Activated naive CD8-positive, alpha-beta T cell treated with anti-CD3 and anti-CD28 coated beads, Interleukin-2, amount 10 ng/mL, durations not matched to agents 7 days and 5 days (primary cell): ENCODE measurements around the gene PSMG3. TPM values are rescaled to one million over a fixed set of nuclear protein-coding genes. Genes with fewer than 3 reads are reported as not detected.

Experiments used
- ATAC-seq: fragments of 150-1000 bp; cut with Tn5 transposase; one replicate; pipeline ENCODE4 v1.10.0; 2021; ENCODE audit warnings: low read depth, moderate library complexity
- POLR2A ChIA-PET: fragments of 350-600 bp; sonication (Branson Sonifier 250); formaldehyde crosslinking; loops from one replicate; lab custom pipeline; 2021; ENCODE audit warnings: antibody characterized with exemption; lab: Charles Lee
- DNase-seq: peaks from one replicate; pipeline ENCODE4 v3.0.0; 2021
- H3K27ac Mint-ChIP-seq: one replicate; pipeline ENCODE4 v1.8.0; 2022; ENCODE audit warnings: mild to moderate bottlenecking, mixed read lengths
- H3K27me3 Mint-ChIP-seq: one replicate; pipeline ENCODE4 v1.8.0; 2022; ENCODE audit warnings: mild to moderate bottlenecking, moderate library complexity, mixed read lengths
- H3K36me3 Mint-ChIP-seq: one replicate; pipeline ENCODE4 v1.8.0; 2021; ENCODE audit warnings: mild to moderate bottlenecking, mixed read lengths
- H3K4me1 Mint-ChIP-seq: one replicate; pipeline ENCODE4 v1.8.0; 2021; ENCODE audit warnings: mixed read lengths
- H3K4me3 Mint-ChIP-seq: one replicate; pipeline ENCODE4 v1.8.0; 2022; ENCODE audit warnings: mild to moderate bottlenecking, moderate library complexity, mixed read lengths
- H3K9me3 Mint-ChIP-seq: one replicate; pipeline ENCODE4 v1.8.0; 2021; ENCODE audit warnings: mixed read lengths
- total RNA-seq, 2 experiments: library from RNA; stranded (reverse); gene quantifications; one replicate each; pipeline ENCODE4 v1.2.3, GENCODE V29; 2021

The PSMG3 gene
- total RNA-seq, 2 experiments from 2014 or later, result 26.8 to 33.0 TPM

DNA sequence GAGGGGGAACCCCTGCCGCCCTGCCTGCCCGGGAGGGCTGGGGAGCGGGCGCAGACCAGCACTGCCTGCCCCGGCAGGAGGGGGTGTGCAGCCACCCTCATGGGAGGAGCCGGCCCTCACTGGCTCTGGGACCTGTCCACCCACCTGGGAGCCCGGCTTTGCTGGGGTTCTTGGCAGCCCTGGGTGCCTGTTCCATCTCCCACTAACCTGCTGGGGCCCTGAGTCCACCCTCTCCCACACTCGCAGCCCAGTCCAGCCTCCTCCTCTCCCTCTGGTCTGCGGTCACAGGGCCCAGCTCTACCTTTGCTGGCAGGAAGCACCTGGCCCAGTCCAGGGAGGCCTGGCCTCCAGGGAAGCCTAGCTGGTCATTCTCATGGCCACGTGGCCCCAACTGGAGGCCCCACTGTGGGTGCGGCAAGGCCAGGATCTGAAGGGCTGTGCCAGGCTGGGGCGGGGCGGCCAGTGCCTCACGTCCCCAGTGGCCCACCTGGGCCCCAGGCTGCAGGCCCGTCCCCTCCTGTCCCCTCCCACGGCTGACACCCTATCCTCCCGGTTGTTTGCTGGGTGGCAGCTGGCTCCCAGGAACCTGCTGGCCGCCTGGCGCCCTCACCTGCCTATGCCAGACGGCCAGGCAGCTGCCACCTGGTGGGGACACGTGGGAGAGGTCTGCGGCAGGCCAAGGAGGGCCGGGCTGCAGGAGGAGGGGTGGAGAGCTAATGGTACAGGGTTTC, 13.9 kb downstream of the PSMG3 start, which contains the start of gene TMEM184A:
TSS of gene TMEM184A (minus strand) at position 393 of the 731 bp plus-strand sequence. CDS start 721 bp downstream, outside the sequence.
- no peak within 1 kb of the TSS for H3K27ac Mint-ChIP-seq
- H3K9me3 Mint-ChIP-seq, result no peaks in the 10 kb centered on the region
- H3K4me1 Mint-ChIP-seq, result no peaks in the 10 kb centered on the region
- POLR2A ChIA-PET, result interaction anchor here (0.8 kb wide), 1 partner anchor 51 kb away, joined by 3 read pairs; no protein-coding TSS in a partner anchor
- H3K27me3 Mint-ChIP-seq, result no peaks in the 10 kb centered on the region
- no peak within 1 kb of the TSS for H3K4me3 Mint-ChIP-seq
- DNase-seq, result peak; percentile 53
- H3K36me3 Mint-ChIP-seq, result no peaks in the 10 kb centered on the region
- ATAC-seq, result peak; percentile 67

GRCh38 chr7:1555046-1555812, 14.6 kb downstream of the PSMG3 start:
- Mint-ChIP-seq H3K36me3 (no peaks in the 10 kb centered on the region), H3K4me1 (no peaks in the 10 kb centered on the region), H3K4me3 (no peak overlapping the region), H3K27ac (no peak overlapping the region), H3K9me3 (no peaks in the 10 kb centered on the region), H3K27me3 (no peaks in the 10 kb centered on the region)
- DNase-seq (no peak), ATAC-seq (no peak)
- POLR2A ChIA-PET, result no interaction called here

- Mint-ChIP-seq H3K27ac (no peak overlapping the region), H3K4me1 (no peaks in the 10 kb centered on the region), H3K4me3 (no peak overlapping the region), H3K9me3 (no peaks in the 10 kb centered on the region), H3K27me3 (no peaks in the 10 kb centered on the region), H3K36me3 (no peaks in the 10 kb centered on the region)
- ATAC-seq, result no peak
- no peak for DNase-seq
- POLR2A ChIA-PET, result no interaction called here
Observed at GRCh38 chr7:1554333-1555045, 15.3 kb downstream of the PSMG3 start.

DNA sequence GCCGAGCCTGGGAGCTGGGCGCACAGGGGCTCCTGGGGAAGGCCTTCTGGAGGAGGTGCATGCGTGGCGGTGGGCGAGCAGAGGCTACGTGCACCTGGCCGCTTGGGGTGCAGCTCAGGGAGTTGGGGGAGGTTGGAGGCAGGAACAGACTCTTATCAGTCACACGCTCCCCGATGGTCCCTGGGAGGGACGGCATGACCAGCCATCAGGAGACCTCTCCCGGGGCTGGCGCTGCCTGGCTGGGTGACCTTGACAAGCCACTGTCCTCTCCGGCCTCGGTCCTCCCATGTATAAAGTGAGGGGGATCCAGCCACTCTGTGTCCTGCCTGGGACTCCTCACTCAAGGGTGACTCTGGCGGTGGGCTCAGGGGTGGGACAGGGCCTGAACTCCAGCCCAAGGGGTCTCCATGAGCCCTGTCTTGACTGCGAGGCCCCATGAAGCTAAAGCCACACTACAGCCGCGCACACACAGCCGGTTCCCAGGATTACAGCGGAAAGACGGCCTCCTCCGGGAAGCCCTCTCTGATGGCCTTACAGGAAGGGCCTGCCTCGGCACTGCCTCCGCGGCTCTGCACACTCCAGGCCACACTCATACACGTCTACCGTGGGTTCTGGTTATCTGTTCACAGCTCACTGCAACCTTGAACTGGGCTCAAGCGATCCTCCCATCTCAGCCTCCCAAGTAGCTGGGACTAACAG, 16.2 kb downstream of the PSMG3 start:
- POLR2A ChIA-PET, result no interaction called here
- H3K36me3 Mint-ChIP-seq, result no peaks in the 10 kb centered on the region

GRCh38 chr7:1552200-1552599, 17.6 kb downstream of the PSMG3 start:
- Mint-ChIP-seq H3K27me3 (no peaks in the 10 kb centered on the region), H3K27ac (no peak overlapping the region)

More for the DNA sequence above, 16.2 kb downstream of the PSMG3 start:
- Mint-ChIP-seq H3K27ac (no peak overlapping the region), H3K4me1 (no peaks in the 10 kb centered on the region), H3K27me3 (no peaks in the 10 kb centered on the region), H3K4me3 (no peak overlapping the region), H3K9me3 (no peaks in the 10 kb centered on the region)
- no peak for DNase-seq
- ATAC-seq, result no peak

DNA sequence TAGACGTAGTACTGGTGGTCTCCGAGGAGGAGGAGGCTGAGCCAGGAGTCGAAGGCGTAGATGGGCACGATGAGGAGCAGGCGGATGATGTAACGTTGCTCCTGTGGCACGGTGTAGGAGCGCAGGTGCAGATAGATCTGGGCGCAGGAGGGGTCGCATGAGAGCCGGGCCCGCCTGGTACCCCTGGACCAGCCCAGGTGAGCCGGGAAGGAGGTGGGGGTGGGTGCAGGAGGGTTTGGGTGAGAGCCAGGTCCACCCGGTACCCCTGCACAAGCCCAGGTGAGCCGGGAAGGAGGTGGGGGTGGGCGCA, 19.0 kb downstream of the PSMG3 start:
- H3K27me3 Mint-ChIP-seq, result no peaks in the 10 kb centered on the region
- no peak overlapping the region for H3K27ac Mint-ChIP-seq
- DNase-seq (no peak), ATAC-seq (no peak)
- no peak overlapping the region for H3K4me3 Mint-ChIP-seq
- POLR2A ChIA-PET, result no interaction called here
- no peaks in the 10 kb centered on the region for H3K9me3 Mint-ChIP-seq
- peaks cover 3% of the 10 kb centered on the region for H3K4me1 Mint-ChIP-seq
- no peaks in the 10 kb centered on the region for H3K36me3 Mint-ChIP-seq

More at GRCh38 chr7:1552200-1552599, 17.6 kb downstream of the PSMG3 start:
- DNase-seq, result no peak
- no peak overlapping the region for H3K4me3 Mint-ChIP-seq
- ATAC-seq, result no peak
- no peaks in the 10 kb centered on the region for H3K9me3 Mint-ChIP-seq
- peaks cover 3% of the 10 kb centered on the region for H3K4me1 Mint-ChIP-seq
- POLR2A ChIA-PET, result no interaction called here
- no peaks in the 10 kb centered on the region for H3K36me3 Mint-ChIP-seq

- no peak for ATAC-seq
- POLR2A ChIA-PET, result no interaction called here
- Mint-ChIP-seq H3K9me3 (no peaks in the 10 kb centered on the region), H3K27me3 (no peaks in the 10 kb centered on the region), H3K4me1 (peaks cover 3% of the 10 kb centered on the region), H3K36me3 (no peaks in the 10 kb centered on the region), H3K27ac (no peak overlapping the region), H3K4me3 (no peak overlapping the region)
- DNase-seq, result no peak
Observed at GRCh38 chr7:1550005-1550845, 19.6 kb downstream of the PSMG3 start.

DNA sequence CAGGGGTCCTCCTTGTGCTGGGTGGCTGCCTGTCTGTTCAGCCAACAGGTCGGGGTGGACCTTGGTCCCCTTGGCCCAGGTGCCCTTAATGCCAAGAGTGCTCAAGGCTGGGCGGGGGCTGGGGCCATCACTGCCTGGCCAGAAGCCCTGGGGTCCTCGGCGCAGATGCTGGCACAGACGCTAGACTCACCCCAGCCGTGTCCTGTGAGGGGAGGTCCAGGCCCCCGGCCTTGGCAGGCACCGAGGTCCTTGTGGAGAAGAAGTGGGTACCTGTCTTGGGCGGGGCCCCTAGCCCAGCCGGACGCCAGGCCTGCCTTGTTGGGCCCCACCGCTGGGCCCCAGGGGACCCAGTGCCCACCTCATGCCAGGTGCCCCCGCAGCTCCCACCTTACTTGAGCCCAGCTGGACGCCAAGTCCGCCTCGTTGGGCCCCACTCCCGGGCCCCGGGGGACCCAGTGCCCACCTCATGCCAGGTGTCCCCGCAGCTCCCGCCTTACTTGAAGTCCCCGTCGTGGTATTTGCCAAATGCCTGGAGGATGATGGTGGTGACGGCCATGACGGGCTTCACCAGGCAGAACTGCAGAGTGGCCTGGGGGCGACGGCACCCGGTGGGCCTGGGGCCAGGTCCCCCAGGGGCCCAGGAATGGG, 20.4 kb downstream of the PSMG3 start:
- Mint-ChIP-seq H3K4me1 (peaks cover 3% of the 10 kb centered on the region), H3K4me3 (no peak overlapping the region), H3K9me3 (no peaks in the 10 kb centered on the region), H3K27ac (no peak overlapping the region), H3K27me3 (no peaks in the 10 kb centered on the region), H3K36me3 (no peaks in the 10 kb centered on the region)
- ATAC-seq (no peak), DNase-seq (no peak)
- POLR2A ChIA-PET, result no interaction called here

DNA sequence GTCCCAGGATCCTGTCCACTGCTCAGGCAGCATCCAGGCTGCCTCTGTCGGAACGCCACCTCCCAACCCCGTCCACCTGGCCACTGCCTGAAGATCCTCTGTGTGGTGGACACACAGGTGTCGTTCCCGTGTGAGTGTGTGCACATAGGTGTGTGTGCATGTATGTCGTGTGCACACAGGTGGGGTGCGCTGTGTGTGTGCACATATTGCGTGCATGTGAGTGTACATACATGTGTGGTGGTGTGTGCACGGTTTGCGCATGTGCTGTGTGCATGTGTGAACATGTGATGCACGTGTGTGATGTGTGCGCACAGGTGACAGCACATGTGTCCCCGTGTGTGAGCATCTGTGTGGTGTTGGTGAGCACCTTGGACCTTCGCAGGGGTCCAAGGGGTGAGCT, 20.9 kb downstream of the PSMG3 start:
- H3K27ac Mint-ChIP-seq, result no peak overlapping the region
- H3K4me1 Mint-ChIP-seq, result peaks cover 3% of the 10 kb centered on the region
- POLR2A ChIA-PET, result no interaction called here
- ATAC-seq (no peak), DNase-seq (no peak)
- H3K9me3 Mint-ChIP-seq, result no peaks in the 10 kb centered on the region
- no peaks in the 10 kb centered on the region for H3K27me3 Mint-ChIP-seq
- no peaks in the 10 kb centered on the region for H3K36me3 Mint-ChIP-seq
- no peak overlapping the region for H3K4me3 Mint-ChIP-seq

DNA sequence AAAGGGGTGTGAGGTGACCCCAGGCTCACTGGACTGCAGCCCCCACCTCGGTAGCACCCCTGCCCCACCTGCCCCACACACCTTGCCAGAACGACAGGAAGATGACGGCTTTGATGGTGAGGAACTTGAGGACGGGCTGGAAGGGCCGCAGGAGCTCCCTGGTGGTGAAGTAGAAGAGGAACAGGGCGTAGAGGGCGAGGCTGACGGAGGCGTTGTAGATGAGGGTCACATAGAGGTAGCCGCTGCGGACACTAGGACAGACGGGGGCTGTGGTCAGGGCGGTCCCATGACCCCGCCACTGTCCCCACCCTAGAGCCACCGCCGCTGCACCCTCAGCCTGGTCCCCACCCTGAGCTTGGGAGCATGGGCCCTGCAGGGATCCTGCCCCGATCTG, 21.4 kb downstream of the PSMG3 start:
- H3K4me1 Mint-ChIP-seq, result peaks cover 3% of the 10 kb centered on the region
- H3K9me3 Mint-ChIP-seq, result no peaks in the 10 kb centered on the region
- no peaks in the 10 kb centered on the region for H3K36me3 Mint-ChIP-seq
- POLR2A ChIA-PET, result interaction anchor here (1.1 kb wide), 1 partner anchor 14 kb away, joined by 4 read pairs; no protein-coding TSS in a partner anchor
- H3K4me3 Mint-ChIP-seq, result no peak overlapping the region
- ATAC-seq, result no peak
- no peaks in the 10 kb centered on the region for H3K27me3 Mint-ChIP-seq
- no peak overlapping the region for H3K27ac Mint-ChIP-seq
- DNase-seq, result no peak

- Mint-ChIP-seq H3K27me3 (no peaks in the 10 kb centered on the region), H3K9me3 (no peaks in the 10 kb centered on the region), H3K27ac (no peak overlapping the region), H3K4me1 (peaks cover 3% of the 10 kb centered on the region), H3K36me3 (no peaks in the 10 kb centered on the region), H3K4me3 (no peak overlapping the region)
- no peak for ATAC-seq
- POLR2A ChIA-PET, result interaction anchor here (0.6 to 1.1 kb wide), 2 partner anchors 14 to 41 kb away, joined by 3 to 4 read pairs; no protein-coding TSS in a partner anchor
- no peak for DNase-seq
Observed at GRCh38 chr7:1547777-1548437, 21.9 kb downstream of the PSMG3 start.
